GM10266 (cell line): Measurements from ENCODE around the gene RANGAP1.
A peak's percentile ranks its signal among the peaks of the same experiment; 100 is the strongest.

Experiments
- DNase-seq: peaks from one replicate; pipeline ENCODE4 v3.0.0; 2012; ENCODE audit errors: extremely low spot score
- TF ChIP-seq, protein P1 (sequence below): IDR thresholded peaks from 2 replicates; pipeline ENCODE4 v1.5.1; 2012; ENCODE audit warnings: mild to moderate bottlenecking, low read depth; ENCODE audit not compliant: control insufficient read depth, insufficient read depth; ENCODE audit errors: missing control alignments

RANGAP1 gene, protein sequence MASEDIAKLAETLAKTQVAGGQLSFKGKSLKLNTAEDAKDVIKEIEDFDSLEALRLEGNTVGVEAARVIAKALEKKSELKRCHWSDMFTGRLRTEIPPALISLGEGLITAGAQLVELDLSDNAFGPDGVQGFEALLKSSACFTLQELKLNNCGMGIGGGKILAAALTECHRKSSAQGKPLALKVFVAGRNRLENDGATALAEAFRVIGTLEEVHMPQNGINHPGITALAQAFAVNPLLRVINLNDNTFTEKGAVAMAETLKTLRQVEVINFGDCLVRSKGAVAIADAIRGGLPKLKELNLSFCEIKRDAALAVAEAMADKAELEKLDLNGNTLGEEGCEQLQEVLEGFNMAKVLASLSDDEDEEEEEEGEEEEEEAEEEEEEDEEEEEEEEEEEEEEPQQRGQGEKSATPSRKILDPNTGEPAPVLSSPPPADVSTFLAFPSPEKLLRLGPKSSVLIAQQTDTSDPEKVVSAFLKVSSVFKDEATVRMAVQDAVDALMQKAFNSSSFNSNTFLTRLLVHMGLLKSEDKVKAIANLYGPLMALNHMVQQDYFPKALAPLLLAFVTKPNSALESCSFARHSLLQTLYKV

DNA sequence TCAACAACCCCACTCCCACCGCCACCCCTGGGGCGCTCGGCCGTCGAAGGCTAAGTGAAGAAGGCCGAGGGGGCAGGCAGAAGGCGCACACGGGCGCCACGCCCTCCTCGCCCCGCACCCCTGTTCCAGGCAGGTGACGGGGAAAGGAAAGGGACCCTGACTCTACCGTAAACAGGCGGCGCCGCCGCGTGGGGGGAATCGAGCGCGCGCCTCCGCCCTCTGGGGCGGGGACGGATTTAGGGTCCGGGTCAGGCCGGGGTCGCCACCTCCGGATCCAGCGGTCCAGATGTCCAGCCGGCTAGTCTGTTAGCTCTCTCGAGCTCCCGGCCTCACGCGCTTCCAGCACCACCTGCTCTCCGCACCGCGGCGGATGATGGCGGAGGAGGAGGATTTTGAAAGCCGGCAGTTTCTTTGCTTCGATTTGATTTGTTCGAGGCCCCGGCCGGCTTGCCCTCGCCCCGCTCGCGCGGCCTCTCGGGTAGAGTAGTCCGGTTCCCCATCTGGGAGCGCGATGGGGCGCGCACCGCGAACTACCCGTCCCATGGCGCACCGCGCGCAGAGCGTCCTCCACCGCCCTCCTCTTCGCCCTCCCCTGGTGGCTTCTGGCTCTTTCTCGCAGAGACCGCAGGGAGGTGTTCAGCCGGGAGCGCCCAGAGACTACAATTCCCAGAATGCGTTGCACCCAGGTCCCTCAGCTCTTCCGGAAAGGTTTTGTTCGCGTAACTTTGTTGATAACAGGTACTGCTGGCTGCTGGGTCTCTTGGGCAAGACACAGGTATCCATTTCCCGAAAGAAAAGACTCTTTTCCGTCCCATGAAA is at the start of gene RANGAP1:
RANGAP1 (minus strand) TSS at position 368 of the 819 bp plus-strand sequence. CDS start 5,143 bp downstream, outside the sequence.
- TF ChIP-seq, protein P1, sequence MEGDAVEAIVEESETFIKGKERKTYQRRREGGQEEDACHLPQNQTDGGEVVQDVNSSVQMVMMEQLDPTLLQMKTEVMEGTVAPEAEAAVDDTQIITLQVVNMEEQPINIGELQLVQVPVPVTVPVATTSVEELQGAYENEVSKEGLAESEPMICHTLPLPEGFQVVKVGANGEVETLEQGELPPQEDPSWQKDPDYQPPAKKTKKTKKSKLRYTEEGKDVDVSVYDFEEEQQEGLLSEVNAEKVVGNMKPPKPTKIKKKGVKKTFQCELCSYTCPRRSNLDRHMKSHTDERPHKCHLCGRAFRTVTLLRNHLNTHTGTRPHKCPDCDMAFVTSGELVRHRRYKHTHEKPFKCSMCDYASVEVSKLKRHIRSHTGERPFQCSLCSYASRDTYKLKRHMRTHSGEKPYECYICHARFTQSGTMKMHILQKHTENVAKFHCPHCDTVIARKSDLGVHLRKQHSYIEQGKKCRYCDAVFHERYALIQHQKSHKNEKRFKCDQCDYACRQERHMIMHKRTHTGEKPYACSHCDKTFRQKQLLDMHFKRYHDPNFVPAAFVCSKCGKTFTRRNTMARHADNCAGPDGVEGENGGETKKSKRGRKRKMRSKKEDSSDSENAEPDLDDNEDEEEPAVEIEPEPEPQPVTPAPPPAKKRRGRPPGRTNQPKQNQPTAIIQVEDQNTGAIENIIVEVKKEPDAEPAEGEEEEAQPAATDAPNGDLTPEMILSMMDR, result no peak
- peak; percentile 97 for DNase-seq

GRCh38 chr22:41334951-41335635 is 49.1 kb upstream of the RANGAP1 start:
- DNase-seq, result no peak
- TF ChIP-seq, protein P1, result no peak

DNA sequence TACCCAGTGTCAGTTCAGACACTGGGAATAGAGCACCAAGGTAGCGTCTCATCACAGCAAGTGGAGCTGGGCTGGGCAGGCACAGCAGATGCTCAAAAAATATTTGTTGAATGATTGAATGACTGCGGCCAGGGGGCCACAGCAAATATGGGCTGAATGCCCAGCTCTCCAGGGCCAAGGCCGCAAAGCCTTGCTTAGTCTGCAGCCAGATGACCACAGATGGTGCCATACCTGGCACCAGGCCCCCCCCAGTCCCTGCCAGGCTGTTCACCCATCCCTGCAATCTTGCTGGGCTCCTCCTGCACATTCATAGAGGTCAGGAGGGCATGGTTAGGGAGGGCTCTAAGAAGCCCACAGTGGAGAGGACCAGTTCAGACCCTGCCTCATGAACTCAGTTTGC is 48.2 kb upstream of the RANGAP1 start:
- TF ChIP-seq, protein P1, result no peak
- no peak for DNase-seq

DNA sequence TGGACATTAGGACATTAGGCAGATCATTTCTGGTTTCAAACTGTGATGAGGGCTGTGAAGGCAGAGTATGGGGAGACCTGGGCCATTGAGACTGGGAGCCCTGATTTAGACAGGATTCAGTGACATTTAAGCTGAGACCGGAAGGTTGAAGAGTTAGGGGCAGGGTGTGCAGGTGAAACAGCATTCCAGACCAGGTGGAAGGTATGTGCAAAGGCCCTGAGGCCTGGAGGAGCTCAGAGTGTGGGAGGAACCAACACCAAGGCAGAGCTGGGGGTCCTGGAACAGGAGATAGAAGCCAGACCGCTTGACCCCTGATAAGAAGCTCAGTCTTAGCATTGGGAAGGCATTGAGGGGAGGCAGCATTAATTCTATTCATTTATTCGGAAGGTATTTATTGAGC is 47.8 kb upstream of the RANGAP1 start:
- TF ChIP-seq, protein P1, result no peak
- DNase-seq, result no peak

GRCh38 chr22:41332217-41332939 is 46.4 kb upstream of the RANGAP1 start:
- DNase-seq, result no peak

DNA sequence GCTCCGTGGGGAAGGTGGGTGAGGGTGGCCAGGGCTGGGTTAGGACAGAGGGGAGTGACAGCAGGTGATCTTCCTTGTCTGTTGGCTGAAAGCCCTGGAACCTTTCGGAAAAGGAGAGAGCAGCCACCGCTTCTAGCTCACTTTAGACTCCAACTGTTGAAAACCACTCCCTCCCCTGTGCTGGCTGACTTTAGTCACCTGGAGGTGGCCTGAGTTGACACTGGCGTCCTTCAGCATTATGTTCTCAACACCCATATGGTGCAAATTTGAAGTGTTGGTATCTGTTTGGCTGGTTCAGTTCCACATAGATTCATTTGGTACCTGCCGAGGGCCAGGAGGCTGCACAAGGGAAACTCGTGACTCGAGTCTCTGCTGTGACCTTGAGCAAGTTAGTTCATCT is 44.2 kb upstream of the RANGAP1 start:
- DNase-seq, result no peak
- TF ChIP-seq, protein P1, result no peak

More at GRCh38 chr22:41332217-41332939, 46.4 kb upstream of the RANGAP1 start:
- TF ChIP-seq, protein P1, result no peak
